DOHH2 (cell line): ENCODE results near the gene MST1.

Experiments used
- H3F3A ChIP-seq: fragments of 200-600 bp; sonication (generic), shearing (Covaris generic); 2 replicates; pipeline ENCODE4 v1.6.0; 2016; ENCODE audit warnings: antibody characterized with exemption, mild to moderate bottlenecking; ENCODE audit not compliant: control insufficient read depth, insufficient read depth
- H3K27ac ChIP-seq: fragments of 200-600 bp; sonication (generic); 2 replicates; pipeline ENCODE4 v1.5.1; 2014; ENCODE audit warnings: low read depth, mild to moderate bottlenecking, low read length, moderate library complexity
- H3K27me3 ChIP-seq: fragments of 200-600 bp; sonication (generic); 2 replicates; pipeline ENCODE4 v1.6.1; 2014; ENCODE audit warnings: mild to moderate bottlenecking, low read length, mixed read lengths; ENCODE audit not compliant: control insufficient read depth
- H3K36me3 ChIP-seq: fragments of 200-600 bp; sonication (generic); 2 replicates; pipeline ENCODE4 v1.6.1; 2014; ENCODE audit warnings: mild to moderate bottlenecking, low read length, moderate library complexity, mixed read lengths; ENCODE audit not compliant: control insufficient read depth
- H3K4me1 ChIP-seq: fragments of 200-600 bp; sonication (generic); 2 replicates; pipeline ENCODE4 v1.6.1; 2014; ENCODE audit warnings: mild to moderate bottlenecking, low read length, mixed read lengths; ENCODE audit not compliant: control insufficient read depth
- H3K4me2 ChIP-seq: fragments of 200-600 bp; sonication (generic); 2 replicates; pipeline ENCODE4 v1.6.0; 2014; ENCODE audit warnings: mild to moderate bottlenecking, low read length, moderate library complexity
- H3K4me3 ChIP-seq: fragments of 200-600 bp; sonication (generic); 2 replicates; pipeline ENCODE4 v1.5.1; 2014; ENCODE audit warnings: mild to moderate bottlenecking, low read length, mixed read lengths
- H3K79me2 ChIP-seq: fragments of 200-600 bp; sonication (generic); 2 replicates; pipeline ENCODE4 v1.6.1; 2014; ENCODE audit warnings: mild to moderate bottlenecking, low read length, mixed read lengths; ENCODE audit not compliant: control insufficient read depth
- H3K9me2 ChIP-seq: fragments of 200-600 bp; sonication (generic); replicated peaks from 2 replicates; pipeline ENCODE4 v1.6.1; 2014; ENCODE audit warnings: mild to moderate bottlenecking, low read length, mixed read lengths; ENCODE audit not compliant: control insufficient read depth
- H3K9me3 ChIP-seq: fragments of 200-600 bp; sonication (generic); 2 replicates; pipeline ENCODE4 v1.6.1; 2014; ENCODE audit warnings: antibody characterized with exemption, low read length, mixed read lengths; ENCODE audit not compliant: control insufficient read depth, insufficient read depth
- H4K20me1 ChIP-seq: fragments of 200-600 bp; sonication (generic); 2 replicates; pipeline ENCODE4 v1.6.0; 2014; ENCODE audit warnings: low read depth, mild to moderate bottlenecking, antibody characterized with exemption, low read length, moderate library complexity; ENCODE audit not compliant: control insufficient read depth, insufficient read depth
- CTCF ChIP-seq: fragments of 200-600 bp; sonication (generic); IDR thresholded peaks from one replicate; pipeline ENCODE4 v1.5.1; 2014; ENCODE audit warnings: antibody characterized with exemption, mild to moderate bottlenecking, low read depth, low read length; ENCODE audit not compliant: poor library complexity, severe bottlenecking
- EZH2phosphoT487 ChIP-seq: fragments of 200-600 bp; sonication (generic); IDR thresholded peaks from 2 replicates; pipeline ENCODE4 v1.6.1; 2017; ENCODE audit warnings: borderline replicate concordance, mild to moderate bottlenecking, antibody characterized with exemption, low read length, moderate library complexity, mixed read lengths

The MST1 gene

GRCh38 chr3:49705390-49705960 lies 16.2 kb upstream of the MST1 start:
- Histone ChIP-seq H3K27me3 (no peaks in the 10 kb centered on the region), H3K4me3 (no peak overlapping the region), H3K4me1 (no peaks in the 10 kb centered on the region), H3K9me3 (no peaks in the 10 kb centered on the region), H4K20me1 (no peaks in the 10 kb centered on the region), H3K9me2 (no peaks in the 10 kb centered on the region), H3K4me2 (no peak overlapping the region), H3K79me2 (no peaks in the 10 kb centered on the region), H3K27ac (no peak overlapping the region), H3K36me3 (peaks cover 29% of the 10 kb centered on the region), H3F3A (no peaks in the 10 kb centered on the region)
- TF ChIP-seq CTCF (no peak), EZH2phosphoT487 (no peak)

DNA sequence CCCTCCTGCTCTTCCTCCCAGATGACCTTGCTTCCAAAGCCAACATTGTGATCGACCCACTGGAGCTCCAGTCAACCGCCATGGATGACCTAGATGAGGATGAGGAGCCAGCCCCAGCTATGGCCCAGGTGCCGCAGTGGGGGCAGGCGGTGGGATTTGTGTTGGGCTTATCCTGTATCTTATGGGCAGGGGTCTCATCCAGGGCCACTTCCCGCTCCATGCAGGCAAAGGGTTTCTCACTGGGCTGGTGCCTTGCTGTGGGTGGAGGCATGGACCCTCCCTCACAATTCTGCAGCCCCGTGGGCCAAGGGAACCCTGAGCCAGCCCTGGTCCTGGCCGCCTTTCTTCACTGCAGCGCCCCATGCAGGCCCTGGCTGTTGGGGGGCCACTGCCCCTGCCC lies 15.4 kb upstream of the MST1 start:
- Histone ChIP-seq H3K9me3 (no peaks in the 10 kb centered on the region), H3K27ac (no peak overlapping the region), H3F3A (no peaks in the 10 kb centered on the region), H3K36me3 (peaks cover 29% of the 10 kb centered on the region), H3K4me1 (no peaks in the 10 kb centered on the region), H4K20me1 (no peaks in the 10 kb centered on the region), H3K9me2 (no peaks in the 10 kb centered on the region), H3K4me2 (no peak overlapping the region), H3K27me3 (no peaks in the 10 kb centered on the region), H3K79me2 (no peaks in the 10 kb centered on the region), H3K4me3 (no peak overlapping the region)
- no peak for TF ChIP-seq EZH2phosphoT487
- no peak for TF ChIP-seq CTCF

GRCh38 chr3:49703956-49704355 lies 14.7 kb upstream of the MST1 start:
- Histone ChIP-seq H3K4me2 (no peak overlapping the region), H3K27me3 (no peaks in the 10 kb centered on the region), H3K9me3 (no peaks in the 10 kb centered on the region), H3K4me3 (no peak overlapping the region), H3K79me2 (no peaks in the 10 kb centered on the region), H3K9me2 (no peaks in the 10 kb centered on the region), H3K36me3 (peaks cover 29% of the 10 kb centered on the region), H4K20me1 (no peaks in the 10 kb centered on the region), H3F3A (no peaks in the 10 kb centered on the region), H3K4me1 (no peaks in the 10 kb centered on the region), H3K27ac (no peak overlapping the region)
- TF ChIP-seq CTCF (no peak), EZH2phosphoT487 (no peak)
